ENCODE results near the gene RAPGEF1. TPM values are rescaled to one million over a fixed set of nuclear protein-coding genes. Genes with fewer than 3 reads are reported as not detected.

Gene RAPGEF1
- total and polyA plus RNA-seq, 9 of the 15 experiments (the other 6 are each of a cell fraction or from before 2014, with no cell fraction given): 0.06 to 44.1 (median 19.9) TPM

- Histone ChIP-seq H2AFZ (ENCODE audit: low read depth, low read length) (no peak overlapping the region), H3K27ac (ENCODE audit: extremely low read depth, low read depth, low read length) (no peak overlapping the region), H3K4me1 (replicated peaks in 1 of 2; ENCODE audit: control insufficient read depth in 2 of 2, insufficient read depth in 2 of 2, low read length in 2 of 2) (peaks cover 0 to 9% of the 10 kb centered on the region in 2 experiments; a peak in 2 of 5 replicates), H3K4me2 (ENCODE audit: insufficient read depth, low read length) (no peak overlapping the region), H3K9me3 (replicated peaks; ENCODE audit: control insufficient read depth, insufficient read depth, low read depth, low read length) (no peaks in the 10 kb centered on the region), H3K9ac (ENCODE audit: insufficient read depth in 1 of 2, low read depth in 2 of 2, low read length in 2 of 2) (no peak overlapping the region), H3K27me3 (ENCODE audit: control insufficient read depth in 2 of 2, insufficient read depth in 2 of 2, low read length in 2 of 2) (no peaks in the 10 kb centered on the region), H3K4me3 (no peak overlapping the region), H4K20me1 (replicated peaks; ENCODE audit: control insufficient read depth, insufficient read depth, low read length) (peaks cover 4% of the 10 kb centered on the region; the same call in 1 of the 2 replicates), H3K79me2 (ENCODE audit: control insufficient read depth, insufficient read depth, low read length) (peaks cover 4% of the 10 kb centered on the region; the same call in 1 of the 3 replicates), H3K9me1 (ENCODE audit: control insufficient read depth, insufficient read depth, low read length) (no peaks in the 10 kb centered on the region), H3K36me3 (ENCODE audit: control insufficient read depth, insufficient read depth, low read length) (no peaks in the 10 kb centered on the region)
- intact Hi-C loops (cut with micrococcal nuclease): no loop called here
- 46% methylated on average over 8 of the region's 8 CpGs for WGBS (ENCODE audit: insufficient coverage, low coverage, missing lambda C conversion rate)
- ChIA-PET POLR2A (no interaction called here), CTCF (ENCODE audit: low intra/inter-chr PET ratio) (no interaction called here)
- no peak for DNase-seq (ENCODE audit: extremely low read depth in 1 of 4, low spot score in 3 of 4)
- ATAC-seq: no peak
- BruUV-seq (replicated peaks): no TSS peak
- in situ Hi-C loops (cut with MboI): no loop called here
- peak; percentile 61 for FAIRE-seq
- TF ChIP-seq ZNF263 (CRISPR knock-in tag; IDR thresholded peaks at IDR 0.05; ENCODE audit: borderline replicate concordance): no peak
- peak; percentile 64; the same call in 1 of the 2 replicates for TF ChIP-seq JUN (IDR thresholded peaks at IDR 0.05; ENCODE audit: borderline replicate concordance, low read depth, low read length)
- no peak for TF ChIP-seq JUN (CRISPR knock-in tag; IDR thresholded peaks at IDR 0.05; ENCODE audit: borderline replicate concordance)
- peak; percentile 14; the same call in 1 of the 2 replicates for TF ChIP-seq ARID1B (IDR thresholded peaks at IDR 0.05)
- TF ChIP-seq, protein P1, sequence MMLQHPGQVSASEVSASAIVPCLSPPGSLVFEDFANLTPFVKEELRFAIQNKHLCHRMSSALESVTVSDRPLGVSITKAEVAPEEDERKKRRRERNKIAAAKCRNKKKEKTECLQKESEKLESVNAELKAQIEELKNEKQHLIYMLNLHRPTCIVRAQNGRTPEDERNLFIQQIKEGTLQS (IDR thresholded peaks at IDR 0.05): peak; percentile 54
- TF ChIP-seq, protein P1 (CRISPR knock-in tag; conservative IDR thresholded peaks at IDR 0.05): no peak
- TF ChIP-seq FOSL1 (tag; conservative IDR thresholded peaks at IDR 0.05): peak; percentile 95
- TF ChIP-seq, protein P2, sequence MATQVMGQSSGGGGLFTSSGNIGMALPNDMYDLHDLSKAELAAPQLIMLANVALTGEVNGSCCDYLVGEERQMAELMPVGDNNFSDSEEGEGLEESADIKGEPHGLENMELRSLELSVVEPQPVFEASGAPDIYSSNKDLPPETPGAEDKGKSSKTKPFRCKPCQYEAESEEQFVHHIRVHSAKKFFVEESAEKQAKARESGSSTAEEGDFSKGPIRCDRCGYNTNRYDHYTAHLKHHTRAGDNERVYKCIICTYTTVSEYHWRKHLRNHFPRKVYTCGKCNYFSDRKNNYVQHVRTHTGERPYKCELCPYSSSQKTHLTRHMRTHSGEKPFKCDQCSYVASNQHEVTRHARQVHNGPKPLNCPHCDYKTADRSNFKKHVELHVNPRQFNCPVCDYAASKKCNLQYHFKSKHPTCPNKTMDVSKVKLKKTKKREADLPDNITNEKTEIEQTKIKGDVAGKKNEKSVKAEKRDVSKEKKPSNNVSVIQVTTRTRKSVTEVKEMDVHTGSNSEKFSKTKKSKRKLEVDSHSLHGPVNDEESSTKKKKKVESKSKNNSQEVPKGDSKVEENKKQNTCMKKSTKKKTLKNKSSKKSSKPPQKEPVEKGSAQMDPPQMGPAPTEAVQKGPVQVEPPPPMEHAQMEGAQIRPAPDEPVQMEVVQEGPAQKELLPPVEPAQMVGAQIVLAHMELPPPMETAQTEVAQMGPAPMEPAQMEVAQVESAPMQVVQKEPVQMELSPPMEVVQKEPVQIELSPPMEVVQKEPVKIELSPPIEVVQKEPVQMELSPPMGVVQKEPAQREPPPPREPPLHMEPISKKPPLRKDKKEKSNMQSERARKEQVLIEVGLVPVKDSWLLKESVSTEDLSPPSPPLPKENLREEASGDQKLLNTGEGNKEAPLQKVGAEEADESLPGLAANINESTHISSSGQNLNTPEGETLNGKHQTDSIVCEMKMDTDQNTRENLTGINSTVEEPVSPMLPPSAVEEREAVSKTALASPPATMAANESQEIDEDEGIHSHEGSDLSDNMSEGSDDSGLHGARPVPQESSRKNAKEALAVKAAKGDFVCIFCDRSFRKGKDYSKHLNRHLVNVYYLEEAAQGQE (IDR thresholded peaks at IDR 0.05; ENCODE audit: borderline replicate concordance): no peak
- TF ChIP-seq, protein P2 (CRISPR knock-in tag; IDR thresholded peaks at IDR 0.05; ENCODE audit: low read depth): no peak
- TF ChIP-seq FOS (IDR thresholded peaks at IDR 0.05; ENCODE audit: extremely low read depth, insufficient read length): peak; percentile 2
- TF ChIP-seq JUND (IDR thresholded peaks at IDR 0.05; ENCODE audit: borderline replicate concordance, low read depth, low read length): peak; percentile 40; the same call in 1 of the 2 replicates
- no peak for TF ChIP-seq JUND (tag; IDR thresholded peaks at IDR 0.05; ENCODE audit: borderline replicate concordance, low read depth, low read length)
- peak; percentile 33; the same call in 1 of the 2 replicates for TF ChIP-seq SMARCA4 (IDR thresholded peaks at IDR 0.05)
These were observed 81.3 kb downstream of the RAPGEF1 start for GRCh38 chr9:131658377-131659129.
